HEK293 (cell line): Measurements from ENCODE around the gene TRPC4AP.

ENCODE experiments used
- CTCF ChIA-PET: fragments of 350-600 bp; formaldehyde crosslinking; extraction: SDS; loops from one replicate; lab custom pipeline; 2021; ENCODE audit warnings: antibody characterized with exemption; lab: Yijun Ruan, JAX
- POLR2A ChIA-PET: fragments of 300-600 bp; formaldehyde crosslinking; extraction: SDS; loops from one replicate; lab custom pipeline; 2020; ENCODE audit warnings: antibody characterized with exemption, inconsistent platforms; lab: Yijun Ruan, JAX
- H3K27ac ChIP-seq: fragments of 200-500 bp; sonication (Bioruptor generic); 2 replicates; pipeline ENCODE4 v1.5.1; 2014; ENCODE audit warnings: low read depth, low read length, control low read depth, inconsistent platforms; ENCODE audit errors: extremely low read depth
- H3K36me3 ChIP-seq, 2 experiments: fragments of 200-500 bp in 1 of 2; sonication (Bioruptor generic) in 1 of 2; 1 replicate in 1 of 2; 2 replicates in 1 of 2; pipeline ENCODE4 v1.5.1; 2014 to 2017; ENCODE audit warnings: inconsistent platforms in 2 of 2, low read length in 2 of 2; ENCODE audit not compliant: control insufficient read depth in 2 of 2, insufficient read depth in 1 of 2
- H3K4me1 ChIP-seq: fragments of 200-500 bp; sonication (Bioruptor generic); 2 replicates; pipeline ENCODE4 v1.5.1; 2014; ENCODE audit warnings: mild to moderate bottlenecking, low read length, inconsistent platforms; ENCODE audit not compliant: control insufficient read depth, insufficient read depth
- H3K4me3 ChIP-seq: 2 replicates; pipeline ENCODE4 v1.5.1; 2011; ENCODE audit warnings: low read depth, mild to moderate bottlenecking, control low read depth, low read length, moderate library complexity
- H3K9me3 ChIP-seq: fragments of 200-500 bp; sonication (Bioruptor generic); 2 replicates; pipeline ENCODE4 v1.5.1; 2014; ENCODE audit warnings: low read depth, low read length, inconsistent platforms; ENCODE audit not compliant: control insufficient read depth, insufficient read depth
- GLIS2 ChIP-seq: fragments of 450-650 bp; formaldehyde crosslinking; IDR thresholded peaks from 2 replicates; pipeline ENCODE4 v1.5.1; 2016; ENCODE audit warnings: missing biosample characterization, missing genetic modification characterization
- KLF16 ChIP-seq: fragments of 450-650 bp; formaldehyde crosslinking; IDR thresholded peaks from 2 replicates; pipeline ENCODE4 v1.5.1; 2017; ENCODE audit warnings: missing biosample characterization, missing genetic modification characterization
- MZF1 ChIP-seq: fragments of 450-650 bp; formaldehyde crosslinking; IDR thresholded peaks from 2 replicates; pipeline ENCODE4 v1.5.1; 2017; ENCODE audit warnings: missing biosample characterization, missing genetic modification characterization, borderline replicate concordance
- PRDM1 ChIP-seq: fragments of 450-650 bp; formaldehyde crosslinking; IDR thresholded peaks from 2 replicates; pipeline ENCODE4; 2016; ENCODE audit warnings: missing biosample characterization, missing genetic modification characterization
- PRDM10 ChIP-seq: fragments of 450-650 bp; formaldehyde crosslinking; IDR thresholded peaks from 2 replicates; pipeline ENCODE4 v1.5.1; 2016; ENCODE audit warnings: missing biosample characterization, missing genetic modification characterization
- ZBTB44 ChIP-seq: fragments of 450-650 bp; IDR thresholded peaks from 2 replicates; pipeline ENCODE4 v1.5.1; 2018; ENCODE audit warnings: missing biosample characterization, mild to moderate bottlenecking, missing genetic modification characterization
- ZNF121 ChIP-seq: fragments of 450-650 bp; formaldehyde crosslinking; IDR thresholded peaks from 2 replicates; pipeline ENCODE4 v1.5.1; 2016; ENCODE audit warnings: missing biosample characterization, missing genetic modification characterization
- ZNF335 ChIP-seq: fragments of 450-650 bp; formaldehyde crosslinking; conservative IDR thresholded peaks from 2 replicates; pipeline ENCODE4 v1.5.1; 2016; ENCODE audit warnings: missing biosample characterization, missing genetic modification characterization
- ZNF37A ChIP-seq: fragments of 450-650 bp; IDR thresholded peaks from 2 replicates; pipeline ENCODE4 v1.5.1; 2018; ENCODE audit warnings: missing biosample characterization, missing genetic modification characterization
- ZSCAN23 ChIP-seq: fragments of 450-650 bp; formaldehyde crosslinking; IDR thresholded peaks from 2 replicates; pipeline ENCODE4 v1.5.1; 2016; ENCODE audit warnings: missing biosample characterization, missing genetic modification characterization
- TF ChIP-seq, protein P1 (sequence below): fragments of 450-650 bp; formaldehyde crosslinking; IDR thresholded peaks from 2 replicates; pipeline ENCODE4 v1.5.1; 2016; ENCODE audit warnings: missing biosample characterization, missing genetic modification characterization

Gene TRPC4AP

GRCh38 chr20:35093267-35093884 lies 769 bp upstream of the TRPC4AP start (continued):
- TF ChIP-seq ZBTB44 (peak; percentile 29; the same call in 1 of the 2 replicates), ZSCAN23 (tag by site-specific recombination) (no peak), MZF1 (tag by site-specific recombination) (no peak; the same call in 1 of the 2 replicates), PRDM10 (peak; percentile 89), KLF16 (no peak)
- TF ChIP-seq, protein P1, sequence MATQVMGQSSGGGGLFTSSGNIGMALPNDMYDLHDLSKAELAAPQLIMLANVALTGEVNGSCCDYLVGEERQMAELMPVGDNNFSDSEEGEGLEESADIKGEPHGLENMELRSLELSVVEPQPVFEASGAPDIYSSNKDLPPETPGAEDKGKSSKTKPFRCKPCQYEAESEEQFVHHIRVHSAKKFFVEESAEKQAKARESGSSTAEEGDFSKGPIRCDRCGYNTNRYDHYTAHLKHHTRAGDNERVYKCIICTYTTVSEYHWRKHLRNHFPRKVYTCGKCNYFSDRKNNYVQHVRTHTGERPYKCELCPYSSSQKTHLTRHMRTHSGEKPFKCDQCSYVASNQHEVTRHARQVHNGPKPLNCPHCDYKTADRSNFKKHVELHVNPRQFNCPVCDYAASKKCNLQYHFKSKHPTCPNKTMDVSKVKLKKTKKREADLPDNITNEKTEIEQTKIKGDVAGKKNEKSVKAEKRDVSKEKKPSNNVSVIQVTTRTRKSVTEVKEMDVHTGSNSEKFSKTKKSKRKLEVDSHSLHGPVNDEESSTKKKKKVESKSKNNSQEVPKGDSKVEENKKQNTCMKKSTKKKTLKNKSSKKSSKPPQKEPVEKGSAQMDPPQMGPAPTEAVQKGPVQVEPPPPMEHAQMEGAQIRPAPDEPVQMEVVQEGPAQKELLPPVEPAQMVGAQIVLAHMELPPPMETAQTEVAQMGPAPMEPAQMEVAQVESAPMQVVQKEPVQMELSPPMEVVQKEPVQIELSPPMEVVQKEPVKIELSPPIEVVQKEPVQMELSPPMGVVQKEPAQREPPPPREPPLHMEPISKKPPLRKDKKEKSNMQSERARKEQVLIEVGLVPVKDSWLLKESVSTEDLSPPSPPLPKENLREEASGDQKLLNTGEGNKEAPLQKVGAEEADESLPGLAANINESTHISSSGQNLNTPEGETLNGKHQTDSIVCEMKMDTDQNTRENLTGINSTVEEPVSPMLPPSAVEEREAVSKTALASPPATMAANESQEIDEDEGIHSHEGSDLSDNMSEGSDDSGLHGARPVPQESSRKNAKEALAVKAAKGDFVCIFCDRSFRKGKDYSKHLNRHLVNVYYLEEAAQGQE (tag by site-specific recombination) = no peak
- TF ChIP-seq, all 188 proteins: peak for 44

DNA sequence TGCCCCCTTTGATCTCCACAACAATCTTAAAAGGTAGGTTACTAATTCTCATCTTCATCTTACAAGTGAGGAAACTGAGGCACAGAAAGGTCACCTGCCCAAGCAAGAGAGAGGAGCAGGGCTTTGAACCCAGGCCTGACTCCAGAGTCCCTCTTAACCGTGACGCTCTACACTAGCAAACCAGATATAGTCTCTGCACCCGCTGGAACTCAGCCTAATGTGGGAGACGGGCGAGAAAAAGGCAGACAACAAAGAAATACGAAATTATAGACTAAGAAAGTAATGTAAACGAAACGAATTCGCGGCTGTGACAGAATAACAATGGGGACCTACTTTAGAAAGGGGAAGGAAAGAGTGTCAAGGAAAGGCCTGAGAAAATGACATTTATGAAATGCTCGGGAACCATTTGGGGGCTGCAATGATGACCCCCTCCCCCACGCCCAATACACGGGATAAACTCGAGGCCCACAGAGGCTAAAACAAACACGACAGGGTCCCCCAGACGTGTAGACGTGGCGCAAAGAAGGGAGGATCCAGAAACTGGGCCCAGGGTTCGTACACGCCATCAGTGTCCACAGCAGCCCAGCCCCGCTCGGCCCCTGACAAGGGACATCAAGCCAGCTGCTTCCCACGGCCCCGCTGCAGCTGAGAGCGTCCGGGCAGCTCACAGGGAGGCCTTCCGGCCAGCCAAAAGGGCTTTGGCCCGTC lies 637 bp downstream of the TRPC4AP start:
- no peaks in the 10 kb centered on the region; a peak in 1 of 3 replicates for H3K36me3 ChIP-seq
- ChIA-PET POLR2A (interaction anchor here (0.6 to 0.7 kb wide), 3 partner anchors 12 to 216 kb away, joined by 3 read pairs; partner anchors contain the start of genes ACSS2 and EDEM2), CTCF (interaction anchor here (0.6 to 1.2 kb wide), 5 partner anchors 14 to 220 kb away, joined by 3 to 6 read pairs (median 3); partner anchors contain the start of gene GGT7)
- H3K4me3 ChIP-seq = peak overlapping the region; percentile 98
- TF ChIP-seq ZNF37A (tag by site-specific recombination) (no peak), ZNF121 (tag by site-specific recombination) (peak; percentile 95), ZNF335 (tag by site-specific recombination) (no peak), GLIS2 (0 out of 2 replicates have a peak, but pooled peaks have one; percentile 64), PRDM1 (tag by site-specific recombination) (peak; percentile 71)
- TF ChIP-seq, protein P1 (tag by site-specific recombination) = no peak
- no peaks in the 10 kb centered on the region for H3K9me3 ChIP-seq
- H3K27ac ChIP-seq = peak overlapping the region; percentile 77
- peaks cover 15% of the 10 kb centered on the region for H3K4me1 ChIP-seq
